H9 (cell line): Measurements from ENCODE around the gene ULK4. TPM values are rescaled to one million over a fixed set of nuclear protein-coding genes. Genes with fewer than 3 reads are reported as not detected.

Source experiments
- DNase-seq: peaks from one replicate; pipeline ENCODE4 v3.0.0-alpha.2; 2017
- H2AFZ ChIP-seq: one replicate; pipeline ENCODE4 v1.6.1; 2013; ENCODE audit warnings: mild to moderate bottlenecking, low read length, control low read depth, moderate library complexity
- H2AK5ac ChIP-seq: 2 replicates; pipeline ENCODE4 v1.6.1; 2013; ENCODE audit warnings: low read length, control low read depth, mixed read lengths; ENCODE audit not compliant: insufficient read length
- H2BK120ac ChIP-seq: one replicate; pipeline ENCODE4 v1.6.1; 2013; ENCODE audit warnings: low read depth, mild to moderate bottlenecking, low read length, control low read depth, inconsistent platforms; ENCODE audit not compliant: poor library complexity, severe bottlenecking
- H2BK12ac ChIP-seq: 2 replicates; pipeline ENCODE4 v1.6.1; 2013; ENCODE audit warnings: low read length, control low read depth, mixed read lengths, low read depth; ENCODE audit not compliant: insufficient read length
- H2BK15ac ChIP-seq: 2 replicates; pipeline ENCODE4 v1.6.1; 2013; ENCODE audit warnings: low read depth, low read length, control low read depth
- H2BK20ac ChIP-seq: one replicate; pipeline ENCODE4 v1.6.1; 2013; ENCODE audit warnings: low read depth, mild to moderate bottlenecking, low read length, control low read depth, inconsistent platforms; ENCODE audit not compliant: poor library complexity, severe bottlenecking
- H2BK5ac ChIP-seq: 2 replicates; pipeline ENCODE4 v1.6.1; 2013; ENCODE audit warnings: low read length, control low read depth, mixed read lengths; ENCODE audit not compliant: insufficient read length
- H3K14ac ChIP-seq: 2 replicates; pipeline ENCODE4 v1.6.1; 2013; ENCODE audit warnings: low read length, control low read depth; ENCODE audit not compliant: insufficient read depth
- H3K18ac ChIP-seq: 2 replicates; pipeline ENCODE4 v1.6.1; 2013; ENCODE audit warnings: low read depth, mild to moderate bottlenecking, mixed read lengths, low read length, control low read depth; ENCODE audit not compliant: insufficient read length
- H3K23ac ChIP-seq: 2 replicates; pipeline ENCODE4 v1.6.1; 2013; ENCODE audit warnings: low read length, control low read depth, mixed read lengths, low read depth; ENCODE audit not compliant: insufficient read length
- H3K23me2 ChIP-seq: 2 replicates; pipeline ENCODE4 v1.6.1; 2013; ENCODE audit warnings: low read depth, mild to moderate bottlenecking, mixed read lengths, low read length, control low read depth; ENCODE audit not compliant: insufficient read length, poor library complexity, severe bottlenecking
- H3K27ac ChIP-seq: 2 replicates; pipeline ENCODE4 v1.5.1; 2013; ENCODE audit warnings: low read length, control low read depth, mixed read lengths, low read depth; ENCODE audit not compliant: insufficient read length
- H3K27me3 ChIP-seq: 2 replicates; pipeline ENCODE4 v1.6.1; 2013; ENCODE audit warnings: low read length, control low read depth, inconsistent platforms; ENCODE audit not compliant: insufficient read depth
- H3K4ac ChIP-seq: 2 replicates; pipeline ENCODE4 v1.6.1; 2013; ENCODE audit warnings: low read depth, mild to moderate bottlenecking, control low read depth, inconsistent platforms, low read length, moderate library complexity
- H3K4me1 ChIP-seq: 2 replicates; pipeline ENCODE4 v1.6.1; 2013; ENCODE audit warnings: low read length, control low read depth, inconsistent platforms; ENCODE audit not compliant: insufficient read depth
- H3K4me2 ChIP-seq: 2 replicates; pipeline ENCODE4 v1.6.1; 2013; ENCODE audit warnings: low read length, control low read depth, mixed read lengths; ENCODE audit not compliant: insufficient read length, insufficient read depth
- H3K56ac ChIP-seq: 2 replicates; pipeline ENCODE4 v1.6.1; 2013; ENCODE audit warnings: low read depth, mild to moderate bottlenecking, mixed read lengths, low read length, control low read depth; ENCODE audit not compliant: insufficient read length
- H3K79me1 ChIP-seq: 2 replicates; pipeline ENCODE4 v1.6.1; 2013; ENCODE audit warnings: low read depth, mild to moderate bottlenecking, moderate library complexity, low read length, control low read depth, inconsistent platforms; ENCODE audit not compliant: insufficient read depth, poor library complexity, severe bottlenecking
- H3K79me2 ChIP-seq: 2 replicates; pipeline ENCODE4 v1.6.1; 2013; ENCODE audit warnings: low read length, control low read depth, inconsistent platforms; ENCODE audit not compliant: insufficient read depth
- H3K9ac ChIP-seq: 2 replicates; pipeline ENCODE4 v1.6.1; 2013; ENCODE audit warnings: low read length, control low read depth, mixed read lengths; ENCODE audit not compliant: insufficient read length; ENCODE audit errors: extremely low read depth
- H3K9me3 ChIP-seq: one replicate; pipeline ENCODE4 v1.6.1; 2013; ENCODE audit warnings: low read depth, low read length, inconsistent platforms; ENCODE audit not compliant: control insufficient read depth
- H3T11ph ChIP-seq: one replicate; pipeline ENCODE4 v1.6.1; 2013; ENCODE audit warnings: mild to moderate bottlenecking, low read length, control low read depth, inconsistent platforms
- H4K20me1 ChIP-seq: one replicate; pipeline ENCODE4 v1.6.1; 2013; ENCODE audit not compliant: control insufficient read depth, insufficient read length, insufficient read depth
- H4K5ac ChIP-seq: 2 replicates; pipeline ENCODE4 v1.6.1; 2013; ENCODE audit warnings: low read depth, mild to moderate bottlenecking, mixed read lengths, low read length, control low read depth; ENCODE audit not compliant: insufficient read length
- H4K8ac ChIP-seq: replicated peaks from 2 replicates; pipeline ENCODE4 v1.6.1; 2013; ENCODE audit warnings: low read length, control low read depth, mixed read lengths, low read depth; ENCODE audit not compliant: insufficient read length
- H4K91ac ChIP-seq: 2 replicates; pipeline ENCODE4 v1.6.1; 2013; ENCODE audit warnings: low read depth, mild to moderate bottlenecking, moderate library complexity, mixed read lengths, low read length, control low read depth; ENCODE audit not compliant: insufficient read length
- H3K27ac Mint-ChIP-seq, 3 experiments: 2 replicates in 2 of 3; 3 replicates in 1 of 3; pipeline ENCODE4 v1.8.0; 2020 to 2021; ENCODE audit warnings: mixed read lengths in 3 of 3, mild to moderate bottlenecking in 1 of 3, moderate library complexity in 1 of 3
- H3K27me3 Mint-ChIP-seq: 2 replicates; pipeline ENCODE4 v1.8.0; 2021; ENCODE audit warnings: low read depth, mild to moderate bottlenecking, moderate library complexity, mixed read lengths
- H3K36me3 Mint-ChIP-seq, 3 experiments: 2 replicates in 2 of 3; 3 replicates in 1 of 3; pipeline ENCODE4 v1.8.0; 2020 to 2021; ENCODE audit warnings: low read depth in 3 of 3, mixed read lengths in 3 of 3; ENCODE audit not compliant: insufficient read depth in 1 of 3
- H3K4me1 Mint-ChIP-seq, 2 experiments: 2 replicates each; pipeline ENCODE4 v1.8.0; 2020; ENCODE audit warnings: mixed read lengths in 2 of 2
- H3K4me3 Mint-ChIP-seq, 2 experiments: 2 replicates in 1 of 2; 3 replicates in 1 of 2; pipeline ENCODE4 v1.8.0; 2020 to 2021; ENCODE audit warnings: mild to moderate bottlenecking in 2 of 2, mixed read lengths in 2 of 2, moderate library complexity in 1 of 2
- H3K9me3 Mint-ChIP-seq, 2 experiments: 2 replicates in 1 of 2; 3 replicates in 1 of 2; pipeline ENCODE4 v1.8.0; 2020; ENCODE audit warnings: mild to moderate bottlenecking in 2 of 2, mixed read lengths in 2 of 2, moderate library complexity in 1 of 2
- CTCF ChIP-seq: fragments of 200-600 bp; sonication (generic); conservative IDR thresholded peaks from 3 replicates; pipeline ENCODE4 v1.8.0; 2021; ENCODE audit warnings: antibody characterized with exemption, mild to moderate bottlenecking
- WGBS: extraction: QIAGEN DNeasy Blood & Tissue Kit; methylation state at CpG from one replicate; pipeline ENCODE4 v1.1.7; 2013; ENCODE audit warnings: missing lambda C conversion rate, low lambda C conversion rate, mixed read lengths; ENCODE audit not compliant: insufficient read length; ENCODE audit errors: extremely low coverage; 5-methylcytosine and 5-hydroxymethylcytosine counted together
- total RNA-seq: library from RNA; stranded (reverse); gene quantifications from 2 replicates; pipeline ENCODE4 v1.2.1, GENCODE V29; 2021

The ULK4 gene
- total RNA-seq, 1 experiment from 2014 or later = 12.9 TPM

- Histone ChIP-seq H2AK5ac (no peak overlapping the region), H2BK5ac (no peak overlapping the region), H3K4ac (no peak overlapping the region), H3K27me3 (no peaks in the 10 kb centered on the region), H3K23ac (no peak overlapping the region), H4K8ac (no peak overlapping the region), H3K23me2 (no peaks in the 10 kb centered on the region), H2AFZ (no peak overlapping the region), H3K4me2 (no peak overlapping the region), H2BK15ac (no peak overlapping the region), H3K27ac (no peak overlapping the region), H3K56ac (no peak overlapping the region), H3K9me3 (no peaks in the 10 kb centered on the region), H3T11ph (no peak overlapping the region), H4K5ac (no peak overlapping the region), H3K4me1 (no peaks in the 10 kb centered on the region), H2BK12ac (no peak overlapping the region), H2BK120ac (no peak overlapping the region), H4K20me1 (no peaks in the 10 kb centered on the region), H4K91ac (no peak overlapping the region), H3K14ac (no peak overlapping the region), H3K18ac (no peak overlapping the region), H3K79me2 (no peaks in the 10 kb centered on the region), H2BK20ac (no peak overlapping the region), H3K79me1 (no peaks in the 10 kb centered on the region), H3K9ac (no peak overlapping the region)
- WGBS = no CpG with 5 or more reads among the region's 11 CpGs
- no peak for TF ChIP-seq CTCF
- Mint-ChIP-seq H3K27me3 (no peaks in the 10 kb centered on the region), H3K4me3 (no peak overlapping the region), H3K4me1 (peaks cover 0 to 2% of the 10 kb centered on the region in 2 experiments; a peak in 1 of 4 replicates), H3K36me3 (peaks cover 21 to 30% (median 29%) of the 10 kb centered on the region in 3 experiments), H3K27ac (no peak overlapping the region), H3K9me3 (peaks cover 25 to 32% of the 10 kb centered on the region in 2 experiments)
- DNase-seq = no peak
Observed at GRCh38 chr3:41836360-41837134, 125.4 kb downstream of the ULK4 start.
